IMR-90 (cell line): ENCODE results near the gene CEP55. TPM values are rescaled to one million over a fixed set of nuclear protein-coding genes. Genes with fewer than 3 reads are reported as not detected.

Experiments
- ATAC-seq: fragments of 200-7000 bp; cut with Tn5 transposase; 2 replicates; pipeline ENCODE4 v1.9.1; 2020; ENCODE audit warnings: low read depth, mild to moderate bottlenecking, moderate library complexity
- BruUV-seq: library from RNA; stranded (reverse); fragments of 400-500 nt; replicated peaks from 2 replicates; lab custom pipeline; 2021; lab: Mats Ljungman, UMichigan
- CTCF ChIA-PET: fragments of 300-600 bp; formaldehyde crosslinking; extraction: SDS; loops from one replicate; lab custom pipeline; 2021; ENCODE audit warnings: antibody characterized with exemption; lab: Yijun Ruan, JAX
- POLR2A ChIA-PET: fragments of 300-600 bp; sonication (Branson Sonifier 250); formaldehyde crosslinking; loops from one replicate; lab custom pipeline; 2022; ENCODE audit warnings: antibody characterized with exemption; ENCODE audit not compliant: unreplicated experiment; lab: Charles Lee
- DNase-seq: peaks from one replicate; pipeline ENCODE4 v3.0.0; 2013
- H2AFZ ChIP-seq: replicated peaks from 2 replicates; pipeline ENCODE3; 2013; ENCODE audit warnings: low read length, mild to moderate bottlenecking; ENCODE audit not compliant: poor library complexity
- H2AK5ac ChIP-seq: 2 replicates; pipeline ENCODE4 v1.6.1; 2013; ENCODE audit warnings: low read depth, low read length, inconsistent platforms
- H2AK9ac ChIP-seq: replicated peaks from 2 replicates; pipeline ENCODE3; 2013; ENCODE audit warnings: mild to moderate bottlenecking, low read depth, low read length, moderate library complexity; ENCODE audit not compliant: poor library complexity
- H2BK120ac ChIP-seq: 2 replicates; pipeline ENCODE4 v1.6.1; 2013; ENCODE audit warnings: low read depth, low read length, inconsistent platforms
- H2BK15ac ChIP-seq: 3 replicates; pipeline ENCODE4 v1.6.1; 2013; ENCODE audit warnings: low read depth, low read length, inconsistent platforms
- H2BK20ac ChIP-seq: 2 replicates; pipeline ENCODE4 v1.6.1; 2013; ENCODE audit warnings: low read depth, mild to moderate bottlenecking, inconsistent platforms, low read length, moderate library complexity
- H2BK5ac ChIP-seq: 2 replicates; pipeline ENCODE4 v1.6.1; 2013; ENCODE audit warnings: mild to moderate bottlenecking, low read depth, low read length, inconsistent platforms; ENCODE audit not compliant: poor library complexity, severe bottlenecking
- H3K14ac ChIP-seq: replicated peaks from 2 replicates; pipeline ENCODE4 v1.6.1; 2013; ENCODE audit warnings: low read depth, low read length, inconsistent platforms
- H3K18ac ChIP-seq: 2 replicates; pipeline ENCODE4 v1.6.1; 2013; ENCODE audit warnings: low read depth, low read length, control low read depth
- H3K23ac ChIP-seq: 2 replicates; pipeline ENCODE4 v1.6.1; 2013; ENCODE audit warnings: low read depth, low read length, inconsistent platforms
- H3K27ac ChIP-seq: 2 replicates; pipeline ENCODE4 v1.5.1; 2013; ENCODE audit warnings: mild to moderate bottlenecking, control low read depth, low read length; ENCODE audit not compliant: insufficient read depth
- H3K27me3 ChIP-seq: 2 replicates; pipeline ENCODE4 v1.6.1; 2013; ENCODE audit warnings: low read length; ENCODE audit not compliant: control insufficient read depth, insufficient read depth
- H3K36me3 ChIP-seq: 2 replicates; pipeline ENCODE4 v1.6.1; 2013; ENCODE audit warnings: low read length, mixed read lengths; ENCODE audit not compliant: control insufficient read depth, insufficient read depth
- H3K4ac ChIP-seq: 2 replicates; pipeline ENCODE4 v1.6.1; 2013; ENCODE audit warnings: low read depth, low read length, inconsistent platforms
- H3K4me1 ChIP-seq: 2 replicates; pipeline ENCODE4 v1.6.1; 2013; ENCODE audit warnings: low read length, mixed read lengths; ENCODE audit not compliant: control insufficient read depth, insufficient read depth
- H3K4me2 ChIP-seq: 2 replicates; pipeline ENCODE4 v1.6.1; 2013; ENCODE audit warnings: low read depth, mild to moderate bottlenecking, control low read depth, low read length, moderate library complexity
- H3K4me3 ChIP-seq: 2 replicates; pipeline ENCODE4 v1.5.1; 2013; ENCODE audit warnings: low read depth, mild to moderate bottlenecking, control low read depth, low read length, moderate library complexity; ENCODE audit not compliant: insufficient read depth
- H3K56ac ChIP-seq: 2 replicates; pipeline ENCODE4 v1.6.1; 2013; ENCODE audit warnings: low read length, inconsistent platforms; ENCODE audit not compliant: insufficient read depth; ENCODE audit errors: extremely low read depth
- H3K79me1 ChIP-seq, 2 experiments: 2 replicates each; pipeline ENCODE4 v1.6.1; 2013; ENCODE audit warnings: low read length in 2 of 2, inconsistent platforms in 1 of 2, low read depth in 1 of 2
- H3K9ac ChIP-seq: 2 replicates; pipeline ENCODE4 v1.6.1; 2013; ENCODE audit warnings: low read depth, low read length, control low read depth
- H3K9me1 ChIP-seq: 2 replicates; pipeline ENCODE4 v1.6.1; 2013; ENCODE audit warnings: low read length, inconsistent platforms; ENCODE audit not compliant: insufficient read depth
- H3K9me3 ChIP-seq: 2 replicates; pipeline ENCODE4 v1.6.1; 2013; ENCODE audit warnings: low read length; ENCODE audit not compliant: control insufficient read depth, insufficient read depth
- H4K20me1 ChIP-seq: 2 replicates; pipeline ENCODE4 v1.6.1; 2013; ENCODE audit warnings: low read length, inconsistent platforms; ENCODE audit not compliant: insufficient read depth
- H4K5ac ChIP-seq: 2 replicates; pipeline ENCODE4 v1.6.1; 2013; ENCODE audit warnings: mild to moderate bottlenecking, low read depth, low read length, control low read depth
- H4K8ac ChIP-seq, 2 experiments: 2 replicates each; pipeline ENCODE4 v1.6.1; 2013; ENCODE audit warnings: low read depth in 2 of 2, low read length in 2 of 2, control low read depth in 1 of 2, inconsistent platforms in 1 of 2
- H4K91ac ChIP-seq: 2 replicates; pipeline ENCODE4 v1.6.1; 2013; ENCODE audit warnings: low read depth, low read length, inconsistent platforms; ENCODE audit not compliant: insufficient read depth
- BHLHE40 ChIP-seq: fragments of 150-350 bp; IDR thresholded peaks from 2 replicates; pipeline ENCODE4 v1.6.1; 2016; ENCODE audit warnings: mild to moderate bottlenecking, low read depth, low read length
- CEBPB ChIP-seq: IDR thresholded peaks from 2 replicates; pipeline ENCODE4 v1.6.1; 2012; ENCODE audit warnings: low read depth, low read length, improper control_type of control experiment
- CHD1 ChIP-seq: IDR thresholded peaks from 2 replicates; pipeline ENCODE4 v1.6.1; 2012; ENCODE audit warnings: low read depth, low read length, improper control_type of control experiment
- FOS ChIP-seq: fragments of 150-350 bp; IDR thresholded peaks from 2 replicates; pipeline ENCODE4 v1.6.1; 2016; ENCODE audit warnings: low read depth, low read length
- MAFK ChIP-seq: IDR thresholded peaks from 2 replicates; pipeline ENCODE4 v1.6.1; 2012; ENCODE audit warnings: low read depth, low read length, improper control_type of control experiment
- MAZ ChIP-seq: IDR thresholded peaks from 2 replicates; pipeline ENCODE4 v1.6.1; 2012; ENCODE audit warnings: low read depth, mild to moderate bottlenecking, low read length, improper control_type of control experiment, moderate library complexity, borderline replicate concordance
- MXI1 ChIP-seq: IDR thresholded peaks from 2 replicates; pipeline ENCODE4 v1.6.1; 2012; ENCODE audit warnings: low read depth, mild to moderate bottlenecking, low read length, moderate library complexity, borderline replicate concordance
- NFE2L2 ChIP-seq: fragments of 150-350 bp; IDR thresholded peaks from 2 replicates; pipeline ENCODE4 v1.6.1; 2016; ENCODE audit warnings: low read depth, mild to moderate bottlenecking, low read length
- POLR2A ChIP-seq: IDR thresholded peaks from 2 replicates; pipeline ENCODE4 v1.6.1; 2012; ENCODE audit warnings: mild to moderate bottlenecking, low read depth, low read length
- RAD21 ChIP-seq: IDR thresholded peaks from 2 replicates; pipeline ENCODE4 v1.6.1; 2012; ENCODE audit warnings: low read length, improper control_type of control experiment
- RCOR1 ChIP-seq: IDR thresholded peaks from 2 replicates; pipeline ENCODE4 v1.6.1; 2012; ENCODE audit warnings: mild to moderate bottlenecking, low read length, improper control_type of control experiment; ENCODE audit not compliant: insufficient replicate concordance
- RFX5 ChIP-seq: IDR thresholded peaks from 2 replicates; pipeline ENCODE4 v1.8.0; 2012; ENCODE audit warnings: low read depth, mild to moderate bottlenecking, low read length, moderate library complexity
- SMC3 ChIP-seq: fragments of 150-350 bp; IDR thresholded peaks from 2 replicates; pipeline ENCODE4 v1.6.1; 2016; ENCODE audit warnings: low read depth, mild to moderate bottlenecking, antibody characterized with exemption, low read length, moderate library complexity
- WGBS, 2 experiments: methylation state at CpG; one replicate each; pipeline versions ENCODE4 v1.1.5 to v1.1.7; 2013; ENCODE audit warnings: missing lambda C conversion rate in 2 of 2; ENCODE audit not compliant: insufficient read length in 1 of 2; ENCODE audit errors: extremely low coverage in 2 of 2; 5-methylcytosine and 5-hydroxymethylcytosine counted together
- dilution Hi-C: fragments of 300-500 bp; cut with HindIII; formaldehyde crosslinking; loops from one replicate; pipeline ENCODE4 v1.14.3; 2018; ENCODE audit warnings: low sequenced_read_pairs; ENCODE audit not compliant: unreplicated experiment
- in situ Hi-C: fragments of 300-500 bp; cut with MboI; formaldehyde crosslinking; loops from 3 replicates; pipeline ENCODE4 v1.14.3; 2019; ENCODE audit warnings: low sequenced_read_pairs, inconsistent platforms, mixed read lengths
- intact Hi-C: fragments of 100-400 bp; cut with micrococcal nuclease; formaldehyde crosslinking; loops from 2 replicates; pipeline ENCODE4 v1.10.0; 2022
- polyA plus RNA-seq, 3 experiments: library from polyadenylated mRNA; depleted of rRNA; stranded (reverse); fragments of >200 nt; gene quantifications; 2 replicates each; pipeline ENCODE4 v1.2.3, GENCODE V29; 2012; ENCODE audit warnings: low replicate concordance in 1 of 3
- total RNA-seq: library from RNA; depleted of rRNA; stranded (reverse); fragments of >200 nt; gene quantifications from 2 replicates; pipeline ENCODE4 v1.2.3, GENCODE V29; 2012
- TF ChIP-seq, protein P1 (sequence below): conservative IDR thresholded peaks from 2 replicates; pipeline ENCODE4 v1.5.1; 2012; ENCODE audit warnings: mild to moderate bottlenecking, low read depth, low read length, improper control_type of control experiment
- TF ChIP-seq, protein P2 (sequence below): fragments of 150-350 bp; IDR thresholded peaks from 2 replicates; pipeline ENCODE4 v1.6.1; 2016; ENCODE audit warnings: low read depth, mild to moderate bottlenecking, low read length, moderate library complexity, borderline replicate concordance
- TF ChIP-seq, protein P3 (sequence below): fragments of 150-350 bp; IDR thresholded peaks from 2 replicates; pipeline ENCODE4 v1.6.1; 2017; ENCODE audit warnings: mild to moderate bottlenecking, antibody characterized with exemption, low read length, low read depth

CEP55 gene
- total and polyA plus RNA-seq, 2 of the 4 experiments (the other 2 are of a cell fraction) = 15.7 to 23.5 TPM

DNA sequence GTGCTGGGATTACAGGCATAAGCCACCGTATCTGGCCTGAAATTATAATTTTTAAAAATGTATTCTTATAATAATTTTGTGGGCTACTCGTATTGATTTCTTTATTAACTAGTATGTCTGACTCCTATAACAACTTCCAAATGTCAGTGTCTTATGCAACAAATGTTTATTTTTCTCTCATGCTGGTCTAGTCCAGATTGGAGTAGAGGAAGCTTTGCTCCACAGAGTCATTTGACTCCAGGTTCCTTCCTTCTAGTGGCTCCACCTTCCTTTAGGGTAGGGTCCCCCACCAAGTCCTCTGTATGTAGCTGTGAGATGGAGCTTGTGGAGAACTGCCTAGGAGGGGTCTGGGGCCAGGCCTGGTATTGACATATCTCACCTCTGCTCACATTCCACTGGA is 8.7 kb downstream of the CEP55 start:
- no peak overlapping the region for H3K56ac ChIP-seq
- H4K5ac ChIP-seq = no peak overlapping the region
- peaks cover 14 to 20% of the 10 kb centered on the region in 2 experiments for H3K79me1 ChIP-seq
- H3K4ac ChIP-seq = no peak overlapping the region
- no peak overlapping the region for H2AK5ac ChIP-seq
- dilution Hi-C loops = no loop called here
- H2BK120ac ChIP-seq = no peak overlapping the region
- H3K36me3 ChIP-seq = no peaks in the 10 kb centered on the region
- peak overlapping the region; percentile 34 for H2AFZ ChIP-seq
- H2BK20ac ChIP-seq = no peak overlapping the region
- POLR2A ChIA-PET = interaction anchor here (0.5 kb wide), 1 partner anchor 125 kb away, joined by 3 read pairs; no protein-coding TSS in a partner anchor
- peak overlapping the region; percentile 80 for H2AK9ac ChIP-seq
- H3K27ac ChIP-seq = no peak overlapping the region
- H3K4me2 ChIP-seq = no peak overlapping the region
- TF ChIP-seq MAFK (no peak), NFE2L2 (no peak), CHD1 (no peak), SMC3 (no peak), RAD21 (no peak), MXI1 (no peak), BHLHE40 (no peak), RFX5 (no peak), POLR2A (no peak), CEBPB (no peak), RCOR1 (no peak), FOS (no peak), MAZ (no peak)
- TF ChIP-seq, protein P1, sequence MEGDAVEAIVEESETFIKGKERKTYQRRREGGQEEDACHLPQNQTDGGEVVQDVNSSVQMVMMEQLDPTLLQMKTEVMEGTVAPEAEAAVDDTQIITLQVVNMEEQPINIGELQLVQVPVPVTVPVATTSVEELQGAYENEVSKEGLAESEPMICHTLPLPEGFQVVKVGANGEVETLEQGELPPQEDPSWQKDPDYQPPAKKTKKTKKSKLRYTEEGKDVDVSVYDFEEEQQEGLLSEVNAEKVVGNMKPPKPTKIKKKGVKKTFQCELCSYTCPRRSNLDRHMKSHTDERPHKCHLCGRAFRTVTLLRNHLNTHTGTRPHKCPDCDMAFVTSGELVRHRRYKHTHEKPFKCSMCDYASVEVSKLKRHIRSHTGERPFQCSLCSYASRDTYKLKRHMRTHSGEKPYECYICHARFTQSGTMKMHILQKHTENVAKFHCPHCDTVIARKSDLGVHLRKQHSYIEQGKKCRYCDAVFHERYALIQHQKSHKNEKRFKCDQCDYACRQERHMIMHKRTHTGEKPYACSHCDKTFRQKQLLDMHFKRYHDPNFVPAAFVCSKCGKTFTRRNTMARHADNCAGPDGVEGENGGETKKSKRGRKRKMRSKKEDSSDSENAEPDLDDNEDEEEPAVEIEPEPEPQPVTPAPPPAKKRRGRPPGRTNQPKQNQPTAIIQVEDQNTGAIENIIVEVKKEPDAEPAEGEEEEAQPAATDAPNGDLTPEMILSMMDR = no peak
- TF ChIP-seq, protein P2, sequence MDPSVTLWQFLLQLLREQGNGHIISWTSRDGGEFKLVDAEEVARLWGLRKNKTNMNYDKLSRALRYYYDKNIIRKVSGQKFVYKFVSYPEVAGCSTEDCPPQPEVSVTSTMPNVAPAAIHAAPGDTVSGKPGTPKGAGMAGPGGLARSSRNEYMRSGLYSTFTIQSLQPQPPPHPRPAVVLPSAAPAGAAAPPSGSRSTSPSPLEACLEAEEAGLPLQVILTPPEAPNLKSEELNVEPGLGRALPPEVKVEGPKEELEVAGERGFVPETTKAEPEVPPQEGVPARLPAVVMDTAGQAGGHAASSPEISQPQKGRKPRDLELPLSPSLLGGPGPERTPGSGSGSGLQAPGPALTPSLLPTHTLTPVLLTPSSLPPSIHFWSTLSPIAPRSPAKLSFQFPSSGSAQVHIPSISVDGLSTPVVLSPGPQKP = no peak
- TF ChIP-seq, protein P3, sequence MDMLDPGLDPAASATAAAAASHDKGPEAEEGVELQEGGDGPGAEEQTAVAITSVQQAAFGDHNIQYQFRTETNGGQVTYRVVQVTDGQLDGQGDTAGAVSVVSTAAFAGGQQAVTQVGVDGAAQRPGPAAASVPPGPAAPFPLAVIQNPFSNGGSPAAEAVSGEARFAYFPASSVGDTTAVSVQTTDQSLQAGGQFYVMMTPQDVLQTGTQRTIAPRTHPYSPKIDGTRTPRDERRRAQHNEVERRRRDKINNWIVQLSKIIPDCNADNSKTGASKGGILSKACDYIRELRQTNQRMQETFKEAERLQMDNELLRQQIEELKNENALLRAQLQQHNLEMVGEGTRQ = no peak
- in situ Hi-C loops = loop anchor here (25.0 kb wide), 1 partner anchor 618 kb away; no protein-coding TSS in a partner anchor
- H3K27me3 ChIP-seq = no peaks in the 10 kb centered on the region
- no peak overlapping the region for H3K4me3 ChIP-seq
- no CpG with 5 or more reads among the region's 2 CpGs for WGBS, 2 experiments
- H3K9me1 ChIP-seq = no peaks in the 10 kb centered on the region; the same call in 1 of the 2 replicates
- no peaks in the 10 kb centered on the region for H3K9me3 ChIP-seq
- H3K9ac ChIP-seq = no peak overlapping the region
- peaks cover 3% of the 10 kb centered on the region; the same call in 1 of the 2 replicates for H3K4me1 ChIP-seq
- no TSS peak for BruUV-seq
- CTCF ChIA-PET = interaction anchor here (0.6 to 1.4 kb wide), 2 partner anchors 8 to 1829 kb away, joined by 3 read pairs; no protein-coding TSS in a partner anchor
- no peak overlapping the region for H2BK5ac ChIP-seq
- peak overlapping the region; percentile 64; the same call in 1 of the 2 replicates for H3K23ac ChIP-seq
- no peak overlapping the region for H4K91ac ChIP-seq
- H3K18ac ChIP-seq = no peak overlapping the region
- intact Hi-C loops = no loop called here
- ATAC-seq (no peak; the same call in 1 of the 2 replicates), DNase-seq (no peak)
- H4K20me1 ChIP-seq = no peaks in the 10 kb centered on the region
- H2BK15ac ChIP-seq = no peak overlapping the region
- H4K8ac ChIP-seq = peak overlapping the region in 1 of 2 experiments; percentile 28; a peak in 1 of 4 replicates
- no peak overlapping the region for H3K14ac ChIP-seq
